GM12891 (cell line): Measurements from ENCODE around the gene SP7.

Experiments used
- POLR2A ChIP-seq: IDR thresholded peaks from 2 replicates; pipeline ENCODE4 v1.6.1; 2011; ENCODE audit warnings: low read depth, low read length, control low read depth
- POLR2AphosphoS5 ChIP-seq: IDR thresholded peaks from 2 replicates; pipeline ENCODE4 v1.6.1; 2011; ENCODE audit warnings: low read depth, low read length, control low read depth
- TAF1 ChIP-seq: IDR thresholded peaks from 2 replicates; pipeline ENCODE4 v1.6.1; 2011; ENCODE audit warnings: low read depth, low read length, control low read depth

- TF ChIP-seq POLR2AphosphoS5: no peak
- no peak for TF ChIP-seq TAF1
- no peak for TF ChIP-seq POLR2A
Observed at GRCh38 chr12:53353257-53353655, 17.1 kb upstream of the SP7 start.
